Measurements from ENCODE around the gene CALCOCO1.

- TF ChIP-seq GATA1 (IDR thresholded peaks at IDR 0.05; ENCODE audit: low read depth, low read length) (no peak), POLR2A (IDR thresholded peaks at IDR 0.05; ENCODE audit: low read length) (no peak)
Observed at GRCh38 chr12:53752621-53753020, 25.4 kb upstream of the CALCOCO1 start.
